Tibial nerve (tissue), 4 donors: ENCODE measurements around the gene OTOG. TPM values are rescaled to one million over a fixed set of nuclear protein-coding genes. Genes with fewer than 3 reads are reported as not detected.

ENCODE experiments used
- DNase-seq, 2 donors: peaks; one replicate each; pipeline ENCODE4 v3.0.0-alpha.2; 2019; ENCODE audit warnings: low spot score in 2 of 2
- H3K27ac ChIP-seq, 4 donors: fragments of 200-600 bp; sonication (generic) in 3 of 4; one replicate each; pipeline ENCODE4 v1.5.1; 2017 to 2019; ENCODE audit warnings: mild to moderate bottlenecking in 1 of 4
- H3K27me3 ChIP-seq, 2 donors: fragments of 200-600 bp; sonication (generic) in 1 of 2; one replicate each; pipeline versions ENCODE4 v1.5.1 to v1.6.0; 2017 to 2019
- H3K36me3 ChIP-seq, 3 donors: fragments of 200-600 bp; sonication (generic); one replicate each; pipeline ENCODE4 v1.5.1; 2018 to 2019
- H3K4me1 ChIP-seq, 4 donors: fragments of 200-600 bp; sonication (generic) in 3 of 4; one replicate each; pipeline ENCODE4 v1.5.1; 2017 to 2019
- H3K4me3 ChIP-seq, 4 donors: fragments of 200-600 bp; sonication (generic) in 3 of 4; one replicate each; pipeline ENCODE4 v1.5.1; 2017 to 2019; ENCODE audit warnings: mild to moderate bottlenecking in 1 of 4, moderate library complexity in 1 of 4
- H3K9me3 ChIP-seq, 4 donors: fragments of 200-600 bp; sonication (generic) in 3 of 4; one replicate each; pipeline ENCODE4 v1.5.1; 2017 to 2019
- EP300 ChIP-seq, 2 donors: sonication (generic); formaldehyde crosslinking; IDR thresholded peaks; one replicate each; pipeline ENCODE4 v1.6.1; 2017; ENCODE audit warnings: antibody characterized with exemption in 2 of 2, mild to moderate bottlenecking in 1 of 2
- POLR2A ChIP-seq, 2 donors: fragments of 450-650 bp; IDR thresholded peaks; one replicate each; pipeline ENCODE4 v1.6.1; 2017; ENCODE audit warnings: antibody characterized with exemption in 2 of 2, mild to moderate bottlenecking in 2 of 2, moderate library complexity in 2 of 2
- WGBS, 2 donors: methylation state at CpG; one replicate each; pipeline ENCODE4 v1.1.5; 2018; 5-methylcytosine and 5-hydroxymethylcytosine counted together
- total RNA-seq, 4 donors: library from RNA; depleted of rRNA; stranded (reverse); fragments of >200 nt; gene quantifications; one replicate each; pipeline ENCODE4 v1.1.0, GENCODE V29; 2016
- TF ChIP-seq, protein P1 (sequence below), 5 experiments: fragments of 200-600 bp in 3 of 5; fragments of 450-650 bp in 2 of 5; sonication (generic) in 3 of 5; IDR thresholded peaks; one replicate each; pipeline ENCODE4 v1.5.1; 2016 to 2019; ENCODE audit warnings: antibody characterized with exemption in 5 of 5, mild to moderate bottlenecking in 3 of 5, moderate library complexity in 2 of 5

OTOG gene
- total RNA-seq, 4 donors from 2014 or later = not detected

DNA sequence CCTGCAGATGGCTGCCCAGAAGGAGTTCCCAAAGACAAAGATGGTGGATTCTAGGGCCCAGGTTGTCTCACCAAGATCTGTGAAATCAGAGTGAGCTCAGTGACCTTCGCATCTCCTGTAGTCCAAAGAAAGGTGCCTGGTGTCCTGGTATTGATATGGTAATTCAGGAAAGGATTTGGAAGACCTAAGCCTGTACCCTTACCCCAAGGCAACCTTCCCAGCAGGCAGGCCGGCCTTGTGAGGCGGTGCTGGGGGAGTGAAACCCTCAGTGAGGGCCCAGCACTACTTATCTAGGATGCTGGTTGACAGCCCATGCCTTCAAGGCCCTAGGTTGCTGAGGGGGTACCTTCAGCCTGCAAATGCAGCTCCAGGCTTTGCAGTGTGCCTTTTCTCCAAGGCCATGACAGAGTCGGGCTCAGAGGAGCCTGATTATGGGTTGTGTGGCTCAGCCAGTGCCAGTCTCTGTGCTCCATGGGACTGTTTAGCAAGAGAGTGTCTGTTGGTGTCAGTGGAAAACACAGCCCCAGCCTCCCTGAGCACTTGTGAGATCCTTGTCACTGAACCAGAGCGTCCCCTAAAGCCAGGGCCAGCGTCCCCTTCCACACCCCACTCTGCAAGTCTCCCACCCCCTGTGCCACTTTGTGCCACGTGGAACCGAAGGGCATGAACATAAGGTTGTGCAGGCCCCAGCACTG is 99.5 kb downstream of the OTOG start:
- no peak overlapping the region for H3K27ac ChIP-seq
- H3K36me3 ChIP-seq = no peaks in the 10 kb centered on the region
- no peak overlapping the region for H3K4me3 ChIP-seq
- WGBS, 2 donors = 72 to 74% methylated on average over 7 to 8 of the region's 8 CpGs
- H3K27me3 ChIP-seq = no peaks in the 10 kb centered on the region
- H3K9me3 ChIP-seq = peaks cover 0 to 13% (median 0%) of the 10 kb centered on the region in 4 donors
- H3K4me1 ChIP-seq = peaks cover 0 to 2% (median 0%) of the 10 kb centered on the region in 4 donors
- TF ChIP-seq POLR2A (IDR thresholded peaks at IDR 0.05) (no peak), EP300 (IDR thresholded peaks at IDR 0.05) (no peak)
- TF ChIP-seq, protein P1, sequence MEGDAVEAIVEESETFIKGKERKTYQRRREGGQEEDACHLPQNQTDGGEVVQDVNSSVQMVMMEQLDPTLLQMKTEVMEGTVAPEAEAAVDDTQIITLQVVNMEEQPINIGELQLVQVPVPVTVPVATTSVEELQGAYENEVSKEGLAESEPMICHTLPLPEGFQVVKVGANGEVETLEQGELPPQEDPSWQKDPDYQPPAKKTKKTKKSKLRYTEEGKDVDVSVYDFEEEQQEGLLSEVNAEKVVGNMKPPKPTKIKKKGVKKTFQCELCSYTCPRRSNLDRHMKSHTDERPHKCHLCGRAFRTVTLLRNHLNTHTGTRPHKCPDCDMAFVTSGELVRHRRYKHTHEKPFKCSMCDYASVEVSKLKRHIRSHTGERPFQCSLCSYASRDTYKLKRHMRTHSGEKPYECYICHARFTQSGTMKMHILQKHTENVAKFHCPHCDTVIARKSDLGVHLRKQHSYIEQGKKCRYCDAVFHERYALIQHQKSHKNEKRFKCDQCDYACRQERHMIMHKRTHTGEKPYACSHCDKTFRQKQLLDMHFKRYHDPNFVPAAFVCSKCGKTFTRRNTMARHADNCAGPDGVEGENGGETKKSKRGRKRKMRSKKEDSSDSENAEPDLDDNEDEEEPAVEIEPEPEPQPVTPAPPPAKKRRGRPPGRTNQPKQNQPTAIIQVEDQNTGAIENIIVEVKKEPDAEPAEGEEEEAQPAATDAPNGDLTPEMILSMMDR (IDR thresholded peaks at IDR 0.05) = no peak
- no peak for DNase-seq

DNA sequence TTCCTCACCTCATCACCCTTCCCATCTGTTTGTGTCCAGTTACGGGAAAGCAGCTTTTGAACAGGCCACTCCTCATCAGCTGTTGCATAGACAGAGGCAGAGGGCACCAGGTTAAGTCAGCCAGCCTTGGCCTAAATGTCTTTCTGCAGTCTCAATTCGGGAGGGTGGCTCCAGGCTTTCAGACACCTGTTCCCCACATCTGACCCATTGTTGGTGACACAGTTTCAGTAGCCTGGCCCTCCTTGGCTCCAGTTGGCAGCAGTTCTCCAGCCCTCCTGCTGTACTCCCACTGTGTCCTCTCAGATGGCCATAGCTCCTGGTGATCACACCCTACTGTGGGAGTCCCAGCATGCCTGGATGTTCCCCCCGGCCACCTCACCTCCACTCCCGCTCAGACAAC is 101.5 kb downstream of the OTOG start:
- peaks cover 0 to 2% (median 0%) of the 10 kb centered on the region in 4 donors for H3K4me1 ChIP-seq
- DNase-seq = no peak
- 80 to 83% methylated on average over 4 of the region's 4 CpGs for WGBS, 2 donors
- H3K27ac ChIP-seq = no peak overlapping the region
- peaks cover 0 to 13% (median 0%) of the 10 kb centered on the region in 4 donors for H3K9me3 ChIP-seq
- no peak overlapping the region for H3K4me3 ChIP-seq
- no peaks in the 10 kb centered on the region for H3K36me3 ChIP-seq
- H3K27me3 ChIP-seq = no peaks in the 10 kb centered on the region
- TF ChIP-seq EP300 (IDR thresholded peaks at IDR 0.05) (no peak), POLR2A (IDR thresholded peaks at IDR 0.05) (no peak)
- TF ChIP-seq, protein P1 (IDR thresholded peaks at IDR 0.05) = no peak

DNA sequence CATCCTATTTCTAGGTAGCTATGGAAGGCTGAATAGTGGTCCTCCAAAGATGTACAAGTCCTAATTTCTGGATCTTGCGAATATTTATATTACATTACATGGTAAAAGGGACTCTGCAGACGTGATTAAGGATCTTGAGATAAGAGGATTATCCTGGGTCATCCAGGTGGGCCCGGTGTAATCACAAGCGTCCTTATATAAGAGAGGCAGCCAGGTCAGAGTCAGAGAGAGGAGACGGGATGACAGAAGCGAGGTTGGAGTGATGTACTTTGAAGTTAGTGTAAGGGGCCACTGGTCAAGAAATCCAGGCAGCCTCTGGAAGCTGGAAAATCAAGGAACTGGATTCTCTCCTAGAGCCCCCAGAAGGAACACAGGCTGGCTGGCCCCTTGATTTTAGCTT is 102.2 kb downstream of the OTOG start:
- 68 to 71% methylated on average over 6 of the region's 6 CpGs for WGBS, 2 donors

DNA sequence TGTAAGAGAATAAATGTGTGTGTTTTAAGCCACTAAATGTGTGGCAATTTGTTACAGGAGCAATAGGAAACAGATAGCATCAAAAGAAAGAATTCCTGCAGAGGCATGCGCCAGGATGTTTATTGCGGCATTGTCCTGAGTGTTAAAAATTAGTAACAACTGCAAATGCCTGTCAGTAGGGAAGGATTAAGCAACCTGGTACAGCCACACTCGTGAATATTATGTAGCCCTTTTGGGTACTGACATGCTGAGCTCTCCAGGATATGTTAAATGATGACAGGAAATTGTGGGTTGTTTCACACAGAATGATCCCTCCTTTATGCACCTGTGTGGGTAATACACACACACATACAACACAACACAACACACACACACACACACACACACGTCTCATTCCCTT is 102.6 kb downstream of the OTOG start:
- H3K27me3 ChIP-seq = no peaks in the 10 kb centered on the region
- no peak for DNase-seq
- WGBS, 2 donors = 43 to 52% methylated on average over 4 of the region's 4 CpGs

More for the DNA sequence above, 102.2 kb downstream of the OTOG start:
- H3K36me3 ChIP-seq = no peaks in the 10 kb centered on the region
- TF ChIP-seq, protein P1 (IDR thresholded peaks at IDR 0.05) = no peak
- no peak for TF ChIP-seq EP300 (IDR thresholded peaks at IDR 0.05)
- no peak for TF ChIP-seq POLR2A (IDR thresholded peaks at IDR 0.05)
- DNase-seq = no peak
- peaks cover 0 to 2% (median 0%) of the 10 kb centered on the region in 4 donors for H3K4me1 ChIP-seq
- no peak overlapping the region for H3K4me3 ChIP-seq
- no peaks in the 10 kb centered on the region for H3K27me3 ChIP-seq
- no peak overlapping the region for H3K27ac ChIP-seq
- H3K9me3 ChIP-seq = peaks cover 0 to 13% (median 0%) of the 10 kb centered on the region in 4 donors

More for the DNA sequence above, 102.6 kb downstream of the OTOG start:
- Histone ChIP-seq H3K9me3 (peaks cover 0 to 13% (median 0%) of the 10 kb centered on the region in 4 donors), H3K36me3 (no peaks in the 10 kb centered on the region), H3K4me3 (no peak overlapping the region), H3K27ac (no peak overlapping the region), H3K4me1 (peaks cover 0 to 2% (median 0%) of the 10 kb centered on the region in 4 donors)
- TF ChIP-seq, protein P1 (IDR thresholded peaks at IDR 0.05) = no peak
- TF ChIP-seq EP300 (IDR thresholded peaks at IDR 0.05) (no peak), POLR2A (IDR thresholded peaks at IDR 0.05) (no peak)
